Erythroblast (primary cell): ENCODE measurements around the gene DAB2IP.

ENCODE experiments used
- GATA1 ChIP-seq: IDR thresholded peaks from 2 replicates; pipeline ENCODE4 v1.6.1; 2011; ENCODE audit warnings: low read depth, mild to moderate bottlenecking, control low read depth, low read length, moderate library complexity
- POLR2A ChIP-seq: IDR thresholded peaks from 2 replicates; pipeline ENCODE4 v1.6.1; 2011; ENCODE audit warnings: mild to moderate bottlenecking, low read length

DNA sequence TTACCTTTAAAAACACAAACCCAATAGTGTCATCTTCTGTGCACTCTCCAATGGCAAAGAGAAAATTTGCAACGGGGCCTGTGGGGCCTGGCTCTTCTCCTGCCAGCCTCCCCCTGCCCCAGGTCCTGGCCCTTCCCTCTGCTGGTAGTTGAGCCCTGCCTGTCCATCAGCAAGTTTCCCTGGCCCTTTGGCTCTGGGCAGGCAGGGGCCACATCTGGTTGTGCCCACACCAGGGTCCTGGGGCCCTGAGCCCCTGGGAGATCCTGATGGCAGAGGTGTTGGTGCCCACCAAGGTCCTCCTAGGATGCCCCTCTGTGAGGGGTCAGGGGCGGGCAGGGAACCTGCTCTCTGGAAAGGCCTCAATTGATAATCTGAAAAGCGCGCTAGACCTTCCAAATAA, 157.3 kb downstream of the DAB2IP start:
- TF ChIP-seq POLR2A, result no peak
- no peak for TF ChIP-seq GATA1
